Measurements from ENCODE around the gene LAYN. TPM values are rescaled to one million over a fixed set of nuclear protein-coding genes. Genes with fewer than 3 reads are reported as not detected.

The LAYN gene
- total RNA-seq, 4 donors from 2014 or later, result 1.6 to 13.0 (median 8.9) TPM

- Histone ChIP-seq H3K4me1 (peaks cover 4 to 33% (median 9%) of the 10 kb centered on the region in 3 donors), H3K27me3 (peaks cover 0 to 48% (median 0%) of the 10 kb centered on the region in 4 donors), H3K36me3 (no peaks in the 10 kb centered on the region), H3K9me3 (no peaks in the 10 kb centered on the region), H3K27ac (no peak overlapping the region), H3K4me3 (no peak overlapping the region)
- no peak for DNase-seq
- no peak for TF ChIP-seq CTCF (IDR thresholded peaks at IDR 0.05)
- TF ChIP-seq POLR2A (IDR thresholded peaks at IDR 0.05), result no peak
- WGBS, 2 donors, result 78 to 82% methylated on average over 6 of the region's 6 CpGs
- intact Hi-C loops (cut with DNase I), result no loop called here
Measured at GRCh38 chr11:111535281-111535680, 5.2 kb upstream of the LAYN start.

GRCh38 chr11:111537336-111537860 lies 3.1 kb upstream of the LAYN start:
- TF ChIP-seq POLR2A (IDR thresholded peaks at IDR 0.05), result no peak
- no peak for TF ChIP-seq CTCF (IDR thresholded peaks at IDR 0.05)
- intact Hi-C loops (cut with DNase I), result no loop called here
- H3K4me1 ChIP-seq, result peaks cover 14 to 31% (median 22%) of the 10 kb centered on the region in 3 donors
- no peak overlapping the region for H3K4me3 ChIP-seq
- WGBS, 2 donors, result 77 to 84% methylated on average over 3 of the region's 3 CpGs
- H3K36me3 ChIP-seq, result no peaks in the 10 kb centered on the region
- no peak for DNase-seq
- H3K9me3 ChIP-seq, result no peaks in the 10 kb centered on the region
- H3K27ac ChIP-seq, result no peak overlapping the region
- peaks cover 0 to 67% (median 3%) of the 10 kb centered on the region in 4 donors for H3K27me3 ChIP-seq

- Histone ChIP-seq H3K27me3 (peaks cover 0 to 65% (median 3%) of the 10 kb centered on the region in 4 donors), H3K27ac (no peak overlapping the region), H3K9me3 (no peaks in the 10 kb centered on the region), H3K36me3 (no peaks in the 10 kb centered on the region), H3K4me1 (peaks cover 14 to 30% (median 22%) of the 10 kb centered on the region in 3 donors), H3K4me3 (no peak overlapping the region)
- no peak for DNase-seq
- intact Hi-C loops (cut with DNase I), result no loop called here
- no peak for TF ChIP-seq CTCF (IDR thresholded peaks at IDR 0.05)
- TF ChIP-seq POLR2A (IDR thresholded peaks at IDR 0.05), result no peak
- 76 to 77% methylated on average over 1 of the region's 1 CpG for WGBS, 2 donors
Measured at GRCh38 chr11:111538407-111539114, 2.0 kb upstream of the LAYN start.

- Histone ChIP-seq H3K4me1 (peaks cover 14 to 30% (median 22%) of the 10 kb centered on the region in 3 donors), H3K4me3 (peak overlapping the region in 3 of 4 donors; percentile 48 to 76 (median 60)), H3K36me3 (no peaks in the 10 kb centered on the region), H3K27ac (peak overlapping the region in 3 of 4 donors; percentile 27 to 80 (median 44)), H3K9me3 (no peaks in the 10 kb centered on the region), H3K27me3 (peaks cover 0 to 57% (median 3%) of the 10 kb centered on the region in 4 donors)
- WGBS, 2 donors, result 72 to 85% methylated on average over 9 of the region's 9 CpGs
- no peak for DNase-seq
- TF ChIP-seq CTCF (IDR thresholded peaks at IDR 0.05) (no peak), POLR2A (IDR thresholded peaks at IDR 0.05) (no peak)
- intact Hi-C loops (cut with DNase I), result no loop called here
Measured at GRCh38 chr11:111539426-111540113, 950 bp upstream of the LAYN start.

- Histone ChIP-seq H3K9me3 (no peaks in the 10 kb centered on the region), H3K36me3 (peaks cover 0 to 3% (median 0%) of the 10 kb centered on the region in 3 donors), H3K4me1 (peaks cover 14 to 30% (median 22%) of the 10 kb centered on the region in 3 donors), H3K27me3 (peaks cover 0 to 50% (median 3%) of the 10 kb centered on the region in 4 donors), H3K4me3 (peak overlapping the region; percentile 35 to 76 (median 54)), H3K27ac (peak overlapping the region; percentile 47 to 88 (median 73))
- intact Hi-C loops (cut with DNase I), result no loop called here
- WGBS, 2 donors, result no CpG with 5 or more reads among the region's 22 CpGs
- no peak for DNase-seq
- TF ChIP-seq POLR2A (IDR thresholded peaks at IDR 0.05), result no peak
- no peak for TF ChIP-seq CTCF (IDR thresholded peaks at IDR 0.05)
Measured at GRCh38 chr11:111540937-111541253, 375 bp downstream of the LAYN start.
